Epidermal melanocyte (primary cell): ENCODE results near the gene CLDN20.

ENCODE experiments used
- DNase-seq: peaks from one replicate; pipeline ENCODE4 v3.0.0; 2011; ENCODE audit warnings: low spot score; ENCODE audit not compliant: insufficient read length

The CLDN20 gene

GRCh38 chr6:155245193-155245592 lies 18.6 kb upstream of the CLDN20 start:
- DNase-seq = no peak

- peak; percentile 38 for DNase-seq
Observed at GRCh38 chr6:155245831-155246230, 18.0 kb upstream of the CLDN20 start.

DNA sequence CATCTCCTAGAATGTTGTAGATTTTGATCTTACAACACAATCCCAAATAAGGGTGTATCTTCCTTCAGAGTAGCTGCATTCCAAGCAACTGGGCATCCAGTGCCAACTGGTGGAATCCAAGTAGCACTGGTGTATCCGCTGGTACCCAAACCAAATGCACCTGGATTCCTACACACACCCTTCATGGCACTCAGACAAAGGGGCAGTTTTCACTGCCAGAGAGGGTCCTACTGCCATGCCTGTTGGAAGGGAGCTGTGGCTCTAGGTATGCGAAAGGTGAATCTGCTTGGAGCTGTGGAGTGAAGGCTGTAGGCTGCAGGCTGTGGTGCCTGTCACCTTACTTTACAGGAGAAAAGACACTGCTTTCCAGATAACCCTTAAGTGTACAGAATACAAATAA lies 17.0 kb upstream of the CLDN20 start:
- no peak for DNase-seq

DNA sequence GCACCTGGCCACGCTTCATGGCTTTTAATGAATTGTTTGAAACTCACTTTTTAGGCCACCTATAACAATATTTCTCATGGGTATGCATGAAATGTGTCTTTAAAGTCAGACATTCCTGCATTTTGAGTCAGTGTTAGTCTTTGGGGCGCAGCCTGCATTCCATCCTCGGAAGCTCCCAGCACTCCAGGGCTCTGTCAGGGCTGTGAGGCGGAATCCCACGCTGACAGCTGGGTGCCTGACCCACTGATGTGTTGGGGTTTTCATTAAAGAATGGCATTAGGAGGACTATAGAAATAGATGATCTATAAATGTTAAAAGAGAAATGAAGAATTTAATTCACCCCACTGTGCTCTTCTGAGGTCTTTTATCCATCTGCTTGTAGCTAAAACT lies 16.2 kb upstream of the CLDN20 start:
- no peak for DNase-seq

DNA sequence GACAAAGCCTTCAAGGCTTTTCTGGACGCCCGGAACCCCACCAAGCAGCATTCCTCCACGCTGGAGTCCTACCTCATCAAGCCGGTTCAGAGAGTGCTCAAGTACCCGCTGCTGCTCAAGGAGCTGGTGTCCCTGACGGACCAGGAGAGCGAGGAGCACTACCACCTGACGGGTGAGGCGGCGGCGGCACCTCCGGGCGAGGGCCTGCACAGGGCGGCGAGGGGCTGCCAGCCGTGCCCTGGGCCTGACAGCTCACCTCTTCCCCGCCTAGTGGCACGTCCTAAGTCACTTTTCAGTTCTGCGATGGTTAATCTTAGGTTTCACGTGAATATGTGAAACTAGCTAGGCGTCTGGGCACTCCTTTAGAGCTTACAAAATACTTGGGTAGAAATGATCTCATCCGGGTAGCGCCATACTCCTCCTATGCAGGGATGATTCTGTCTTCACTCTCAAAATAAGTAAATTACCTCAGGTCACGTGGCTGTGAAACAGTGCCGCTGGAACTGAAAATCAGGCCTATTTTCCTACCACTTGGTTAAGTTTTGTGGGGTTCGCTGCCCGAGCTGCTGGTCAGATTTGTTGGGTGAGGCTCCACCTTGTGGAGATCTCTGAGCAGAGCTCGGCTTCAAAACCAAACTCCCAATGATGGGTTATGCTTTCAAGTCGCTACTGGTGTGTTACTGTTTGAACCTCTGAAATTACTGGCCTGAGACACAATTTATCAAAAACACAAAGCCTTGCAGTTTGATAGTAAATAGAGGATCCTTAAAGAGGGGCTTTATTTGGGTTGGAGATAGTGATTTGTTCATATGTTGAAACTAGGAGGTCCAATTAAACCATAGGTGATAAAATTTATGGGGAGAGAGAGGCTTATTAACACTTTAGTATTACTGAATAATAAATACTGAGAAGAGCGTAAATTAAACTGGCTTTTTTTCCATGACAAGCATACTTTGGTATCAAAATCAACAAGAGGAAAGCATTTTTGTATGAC lies 15.5 kb upstream of the CLDN20 start:
- DNase-seq = no peak

GRCh38 chr6:155250701-155251381 lies 13.0 kb upstream of the CLDN20 start:
- DNase-seq = no peak

DNA sequence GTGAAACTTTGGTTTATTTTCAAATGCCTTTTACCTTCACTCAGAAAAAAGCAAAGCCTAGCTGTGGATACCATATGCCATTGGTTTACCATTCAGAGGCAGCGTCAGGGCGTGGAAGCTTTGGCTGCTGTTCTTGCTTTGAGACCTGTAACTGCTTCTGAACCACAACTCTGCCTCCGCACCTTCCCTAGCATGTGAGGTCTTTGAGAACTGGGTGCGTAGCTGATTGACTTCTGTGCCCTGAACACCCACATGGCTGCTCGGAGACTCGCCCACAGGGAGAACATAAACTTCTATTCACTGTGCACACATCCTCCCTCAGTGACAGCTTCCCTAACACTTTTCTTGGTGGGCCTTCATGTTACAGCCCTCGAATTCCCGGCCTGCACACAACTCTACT lies 11.2 kb upstream of the CLDN20 start:
- DNase-seq = no peak

- DNase-seq = no peak
Observed at GRCh38 chr6:155253337-155253736, 10.5 kb upstream of the CLDN20 start.

- no peak for DNase-seq
Observed at GRCh38 chr6:155254139-155254538, 9.7 kb upstream of the CLDN20 start.

- DNase-seq = no peak
Observed at GRCh38 chr6:155256122-155256795, 7.6 kb upstream of the CLDN20 start.

DNA sequence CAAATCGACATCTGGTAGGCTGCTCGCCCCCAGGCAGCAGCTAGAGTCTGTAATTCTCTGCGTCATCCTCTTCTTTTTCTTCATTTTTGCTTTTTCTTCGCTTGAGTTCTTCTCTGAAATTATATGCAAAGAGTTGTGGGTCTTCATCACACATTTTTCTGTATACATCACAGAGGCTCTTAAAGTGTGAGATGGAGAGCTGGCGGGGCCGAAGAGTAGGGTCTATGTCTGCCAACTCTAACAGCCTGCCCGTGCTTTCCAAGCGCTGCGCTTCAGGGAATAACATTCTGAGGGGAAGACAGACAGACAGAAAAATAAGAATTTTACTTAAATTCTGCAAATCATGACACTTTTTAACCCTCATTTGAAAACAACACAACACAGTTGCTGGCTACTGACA lies 6.0 kb upstream of the CLDN20 start:
- no peak for DNase-seq

DNA sequence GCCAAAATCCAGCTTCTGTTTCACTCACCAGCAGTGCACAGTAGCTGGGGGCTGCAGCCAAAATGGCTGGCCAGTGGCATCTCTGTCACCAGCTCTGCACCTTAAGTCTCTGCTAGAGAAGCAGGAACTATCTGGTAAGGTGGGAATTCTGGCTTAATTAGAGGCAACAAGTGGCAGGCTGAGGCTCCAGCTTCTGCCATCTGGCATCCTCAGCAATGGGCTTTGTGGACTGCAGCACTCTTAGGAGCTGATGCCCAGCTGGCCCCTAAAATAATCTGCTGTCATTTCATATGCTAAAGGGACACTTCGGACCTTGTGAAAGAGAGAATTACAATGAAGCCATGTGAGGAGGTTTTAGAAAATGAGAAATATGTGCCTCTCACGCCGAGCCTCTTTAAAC lies 4.6 kb upstream of the CLDN20 start:
- no peak for DNase-seq

- DNase-seq = no peak
Observed at GRCh38 chr6:155259897-155260296, 3.9 kb upstream of the CLDN20 start.

DNA sequence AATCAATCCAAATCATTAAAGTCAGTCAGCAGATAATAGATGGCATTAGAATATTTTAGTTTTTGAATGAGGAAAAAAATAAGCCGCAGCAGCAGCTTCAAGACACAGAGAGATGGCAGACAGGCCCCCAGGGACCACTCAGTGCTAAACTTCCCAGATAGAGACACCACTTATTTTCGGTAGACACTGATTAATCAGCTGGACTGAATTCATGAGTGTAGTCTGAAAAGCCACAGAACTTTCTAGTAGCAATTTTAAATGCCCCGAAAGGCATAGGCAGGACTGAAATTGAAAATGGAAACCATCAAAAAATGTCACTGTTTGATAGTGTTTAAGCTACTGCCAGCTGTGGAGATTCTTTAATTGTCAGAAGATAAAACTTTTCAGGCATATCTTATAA lies 3.1 kb upstream of the CLDN20 start:
- no peak for DNase-seq

- no peak for DNase-seq
Observed at GRCh38 chr6:155261111-155261900, 2.5 kb upstream of the CLDN20 start.

GRCh38 chr6:155262655-155263054 lies 1.2 kb upstream of the CLDN20 start:
- no peak for DNase-seq

DNA sequence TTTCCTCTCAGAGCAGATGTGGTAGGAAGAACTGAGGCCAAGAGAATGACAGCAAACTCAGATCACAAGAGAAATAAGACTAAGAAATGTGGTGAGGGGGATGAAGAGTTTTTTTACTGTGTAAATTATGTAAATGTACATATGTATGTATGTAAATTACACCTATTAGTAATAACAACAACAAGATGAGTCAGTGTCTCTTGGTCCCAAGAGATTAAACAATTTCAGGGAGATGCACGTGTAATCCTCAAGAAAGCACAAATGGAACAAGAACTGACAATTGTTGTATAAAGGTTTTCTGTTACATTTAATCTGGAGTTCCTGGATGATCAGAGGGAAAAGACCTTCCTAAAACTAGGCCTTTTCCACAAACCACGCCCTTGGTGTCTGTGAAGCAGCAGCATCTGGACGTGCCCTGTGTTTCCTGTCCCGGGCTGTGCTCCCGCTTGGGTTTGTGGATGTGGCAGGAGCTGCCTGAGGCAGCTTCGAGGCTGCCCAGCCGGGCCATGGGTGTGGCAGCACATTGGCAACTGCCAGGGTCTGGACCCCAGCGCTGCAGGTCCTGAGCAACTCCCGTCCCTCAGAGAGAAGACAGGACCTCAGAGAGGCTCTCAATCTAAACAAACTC lies 994 bp downstream of the CLDN20 start:
- DNase-seq = no peak

DNA sequence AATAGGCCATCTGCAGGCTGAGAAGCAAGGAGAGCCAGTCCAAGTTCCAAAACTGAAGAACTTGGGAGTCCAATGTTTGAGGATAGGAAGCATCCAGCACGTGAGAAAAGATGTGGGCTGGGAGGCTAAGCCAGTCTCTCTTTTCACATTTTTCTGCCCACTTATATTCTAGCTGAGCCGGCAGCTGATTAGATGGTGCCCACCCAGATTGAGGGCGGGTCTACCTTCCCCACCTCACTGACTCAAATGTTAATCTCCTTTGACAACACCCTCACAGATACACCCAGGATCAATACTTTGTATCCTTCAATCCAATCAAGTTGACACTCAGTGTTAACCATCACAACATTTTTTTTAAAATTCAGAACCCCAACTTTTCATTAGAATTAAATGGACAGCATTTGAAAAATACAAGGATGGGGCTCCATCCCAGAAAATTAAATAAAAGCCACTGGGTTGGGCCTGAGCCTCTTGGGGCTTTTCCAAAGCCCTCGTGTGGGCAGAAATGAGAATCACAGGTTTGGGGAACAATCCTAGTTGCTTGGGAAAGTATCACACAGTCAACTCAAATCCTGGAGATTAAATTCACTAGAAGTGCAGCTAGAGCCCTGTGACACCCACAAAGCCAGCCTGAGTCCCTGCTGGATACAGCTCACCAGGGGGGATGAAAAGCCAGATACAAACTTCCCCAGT lies 2.2 kb downstream of the CLDN20 start:
- no peak for DNase-seq

- DNase-seq = no peak
Observed at GRCh38 chr6:155267411-155267810, 3.6 kb downstream of the CLDN20 start.
